Hematopoietic multipotent progenitor cell treated with erythropoietin and hydrocortisone succinate and interleukin-3 and kit ligand, for 6 days (in vitro differentiated cells): ENCODE measurements around the gene DNAJC13.

ENCODE experiments used
- DNase-seq: peaks from one replicate; pipeline ENCODE4 v3.0.0-alpha.2; 2015

DNAJC13 gene

GRCh38 chr3:132549890-132550578, 132.7 kb downstream of the DNAJC13 start:
- peak; percentile 41 for DNase-seq

GRCh38 chr3:132550579-132551305, 133.4 kb downstream of the DNAJC13 start:
- peak; percentile 44 for DNase-seq

DNA sequence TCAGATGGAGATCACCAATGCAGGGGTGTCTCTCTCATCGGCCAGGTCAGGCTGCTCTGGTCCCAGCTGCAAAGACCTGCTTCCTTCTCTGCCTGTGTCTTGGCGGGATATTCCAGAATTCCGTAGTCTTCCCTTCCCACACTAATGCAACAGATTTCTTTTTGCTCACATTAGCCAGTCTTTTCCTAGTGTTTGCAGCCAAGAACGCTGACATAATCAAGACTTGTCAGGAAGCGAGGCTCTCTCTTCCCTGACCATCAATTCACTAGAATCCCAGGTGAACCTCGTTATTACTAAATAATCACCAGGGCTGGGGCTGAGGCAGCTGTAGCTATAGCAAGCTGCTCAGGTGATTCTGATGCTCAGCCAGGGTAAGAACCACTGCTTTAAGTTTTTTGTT, 136.5 kb downstream of the DNAJC13 start:
- no peak for DNase-seq

GRCh38 chr3:132554437-132554836, 137.1 kb downstream of the DNAJC13 start:
- no peak for DNase-seq

DNA sequence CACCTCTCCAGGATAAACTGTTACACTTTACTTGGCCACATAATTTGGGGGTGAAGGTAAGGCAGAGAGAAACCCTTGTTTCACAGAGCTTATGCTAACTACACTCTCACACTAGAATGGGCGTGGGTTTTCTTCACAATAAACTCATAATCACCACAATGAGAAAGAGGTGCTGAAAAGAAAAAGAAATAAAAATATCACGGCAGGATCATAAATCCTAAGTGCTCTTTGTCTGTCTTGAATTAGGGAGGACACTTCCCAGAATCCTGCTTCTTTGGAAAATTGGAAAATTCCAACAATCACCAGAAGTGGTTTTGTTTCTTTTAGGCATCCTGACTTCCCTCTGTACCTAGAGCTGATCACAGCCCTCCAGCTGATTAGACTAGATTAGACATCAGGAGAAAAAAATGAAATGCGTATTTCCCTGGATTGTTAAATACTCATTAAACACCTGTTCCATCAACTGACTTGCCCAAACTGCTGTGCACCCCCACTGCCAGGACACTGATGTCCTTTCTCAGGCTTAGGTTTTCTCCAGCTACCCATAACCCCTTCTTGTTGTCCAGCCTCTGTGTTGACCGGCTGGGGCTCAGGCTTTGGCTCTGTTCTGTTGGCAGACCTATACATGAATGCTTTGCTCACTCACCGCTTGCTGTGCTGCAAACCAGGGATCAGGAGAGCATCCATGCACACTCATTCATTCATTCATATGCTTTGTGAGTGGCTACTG, 138.2 kb downstream of the DNAJC13 start:
- no peak for DNase-seq

DNA sequence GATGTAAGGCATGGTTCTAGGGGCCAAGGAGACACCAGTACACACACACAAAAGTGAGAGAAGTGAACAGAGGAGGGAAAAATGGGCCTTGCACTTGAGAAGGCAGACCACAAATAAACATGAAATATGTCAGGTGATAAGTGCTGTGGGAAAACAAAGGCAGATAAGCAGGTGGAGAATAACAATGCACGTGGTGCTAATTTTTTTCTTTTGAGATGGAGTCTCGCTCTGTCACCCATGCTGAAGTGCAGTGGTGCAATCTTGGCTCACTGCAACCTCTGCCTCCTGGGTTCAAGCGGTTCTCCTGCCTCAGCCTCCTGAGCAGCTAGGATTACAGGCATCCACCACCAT, 138.7 kb downstream of the DNAJC13 start:
- DNase-seq, result peak; percentile 39

DNA sequence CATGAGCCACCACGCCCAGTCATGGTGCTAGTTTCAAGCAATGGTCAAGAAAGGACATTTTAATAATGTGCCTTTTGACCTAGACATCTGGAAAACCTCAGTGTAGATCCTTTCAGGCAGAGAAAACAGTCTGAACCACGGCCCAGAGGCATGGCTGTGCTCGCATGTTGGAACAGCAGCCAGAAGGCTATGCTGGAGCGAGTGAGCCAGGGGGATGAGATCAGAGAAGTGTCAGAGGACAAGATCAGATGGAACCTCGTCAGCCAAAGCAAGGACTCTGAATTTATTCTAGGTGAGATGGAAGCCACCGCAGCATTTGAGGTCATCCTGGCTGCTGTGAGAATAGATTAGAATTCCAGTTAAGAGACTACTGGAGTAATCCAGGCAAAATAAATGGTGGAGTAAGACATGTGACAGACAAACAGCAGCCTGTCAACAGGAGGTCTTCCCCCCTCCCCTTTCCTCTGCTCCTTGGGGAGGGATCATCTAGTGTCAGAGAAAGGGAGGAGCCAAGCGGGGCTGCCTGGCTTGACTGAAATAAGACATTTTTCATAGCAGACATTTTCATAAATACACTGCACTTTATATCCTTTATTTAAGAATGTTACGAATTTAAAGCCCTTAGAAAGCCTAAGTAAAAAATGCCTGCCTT, 139.3 kb downstream of the DNAJC13 start:
- peak; percentile 10 for DNase-seq

GRCh38 chr3:132561003-132561402, 143.7 kb downstream of the DNAJC13 start:
- no peak for DNase-seq

DNA sequence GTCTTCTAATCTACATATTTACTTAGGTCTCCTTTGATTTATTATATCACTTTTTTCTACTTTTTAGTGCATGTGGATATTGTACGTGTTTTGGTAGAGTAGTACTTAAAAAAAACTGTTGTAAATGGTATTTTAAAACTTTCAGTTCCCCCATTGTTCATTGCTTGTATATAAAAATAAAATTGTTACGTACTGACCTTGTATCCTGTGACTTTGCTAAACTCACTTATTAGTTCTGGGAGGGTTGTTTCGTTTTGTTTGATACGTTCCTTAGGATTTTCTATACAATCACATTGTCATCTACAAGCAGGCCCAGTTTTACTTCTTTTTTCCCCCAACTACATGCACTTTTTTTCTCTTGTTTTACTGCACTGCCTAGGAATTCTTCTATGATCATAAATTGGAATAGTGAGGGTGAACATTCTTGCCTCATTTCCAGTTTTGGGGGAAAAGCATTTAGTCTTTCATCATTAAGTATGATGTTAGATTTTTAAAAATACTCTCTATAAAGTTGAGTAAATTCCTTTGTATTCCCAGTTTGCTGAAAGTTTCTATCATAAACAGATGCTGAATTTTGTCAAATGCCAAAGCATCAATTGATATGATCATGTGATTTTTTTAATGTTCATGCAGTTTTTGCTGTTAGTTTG, 146.2 kb downstream of the DNAJC13 start:
- DNase-seq, result no peak

- no peak for DNase-seq
Measured at GRCh38 chr3:132564070-132564465, 146.8 kb downstream of the DNAJC13 start.

GRCh38 chr3:132568422-132568821, 151.1 kb downstream of the DNAJC13 start:
- DNase-seq, result no peak

GRCh38 chr3:132569153-132569552, 151.9 kb downstream of the DNAJC13 start:
- DNase-seq, result no peak

- DNase-seq, result no peak
Measured at GRCh38 chr3:132569580-132569979, 152.3 kb downstream of the DNAJC13 start.

- no peak for DNase-seq
Measured at GRCh38 chr3:132570016-132570415, 152.7 kb downstream of the DNAJC13 start.

DNA sequence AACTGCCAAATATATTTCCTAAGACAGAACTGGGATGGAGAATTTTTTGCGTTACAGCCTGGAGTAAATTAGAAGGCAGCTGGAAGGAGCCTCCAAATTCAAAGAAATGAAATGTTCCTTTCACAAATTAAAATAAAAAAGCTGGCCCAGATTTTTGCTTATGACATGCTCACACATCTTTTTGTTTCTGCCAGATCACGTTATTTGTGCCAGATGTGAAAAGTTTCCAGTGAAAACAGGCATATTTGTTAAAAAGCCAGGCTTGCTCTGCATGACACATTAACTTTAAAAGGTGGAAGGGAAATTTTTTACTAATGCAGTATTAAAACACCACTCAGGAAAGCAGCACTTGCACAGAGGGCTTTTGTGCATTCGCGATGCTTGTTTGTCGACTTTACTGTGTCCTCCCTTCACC, 156.5 kb downstream of the DNAJC13 start:
- DNase-seq, result no peak

DNA sequence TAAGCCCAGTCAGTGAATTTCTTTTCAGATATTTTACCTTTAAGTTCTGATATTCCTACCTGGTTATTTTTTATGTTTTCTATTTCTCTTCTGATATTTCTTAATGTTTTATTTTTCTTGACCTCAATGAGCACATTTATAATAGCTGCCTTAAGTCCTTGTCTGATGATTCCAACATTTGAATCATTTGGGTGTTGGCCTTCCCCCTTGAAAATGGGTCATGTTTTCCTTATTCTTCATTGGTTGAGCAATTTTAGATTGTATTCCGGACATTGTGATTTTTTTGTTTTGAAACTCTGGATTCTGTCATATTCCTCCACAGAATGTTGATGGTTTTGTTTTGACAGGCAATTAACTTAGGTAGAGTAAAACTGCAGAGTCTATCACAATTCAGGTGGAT, 170.1 kb downstream of the DNAJC13 start:
- no peak for DNase-seq
